Inflammatory macrophage (primary cell): Measurements from ENCODE around the gene TIMM21.

ENCODE experiments used
- DNase-seq, 2 donors: peaks; one replicate each; pipeline ENCODE4 v3.0.0-alpha.2; 2020 to 2022
- total RNA-seq, 18 experiments: gene quantifications; one replicate each; lab custom pipeline; 2026; ENCODE audit warnings: mixed read lengths in 6 of 18, inconsistent platforms in 2 of 18; lab: John Stamatoyannopoulos, UW

Gene TIMM21
- 2.9 to 31.1 (median 22.6) reads per million in 18 experiments for total RNA-seq

GRCh38 chr18:74147779-74148542, at the start of gene TIMM21, which contains the start of gene FBXO15:
Gene TIMM21, plus strand, starts transcription at chr18:74148523. Its CDS starts 286 bp downstream, at chr18:74148809.
Gene FBXO15, minus strand, starts transcription at chr18:74147834. Its CDS starts 49 bp downstream, at chr18:74147785.
- peak; percentile 97 to 98 for DNase-seq

GRCh38 chr18:74108460-74108859, 39.9 kb upstream of the TIMM21 start:
- DNase-seq: no peak

- no peak for DNase-seq
These were observed 38.2 kb upstream of the TIMM21 start for GRCh38 chr18:74110149-74110548.

- DNase-seq: no peak
These were observed 37.3 kb upstream of the TIMM21 start for GRCh38 chr18:74110976-74111375.

- no peak for DNase-seq
These were observed 34.6 kb upstream of the TIMM21 start for GRCh38 chr18:74113711-74114110.

- no peak for DNase-seq
These were observed 34.2 kb upstream of the TIMM21 start for GRCh38 chr18:74114116-74114515.

GRCh38 chr18:74115046-74115445, 33.3 kb upstream of the TIMM21 start:
- DNase-seq: no peak

GRCh38 chr18:74116633-74117554, 31.4 kb upstream of the TIMM21 start:
- peak; percentile 32 to 47 for DNase-seq

GRCh38 chr18:74123200-74123599, 25.1 kb upstream of the TIMM21 start:
- DNase-seq: no peak

- no peak for DNase-seq
These were observed 23.7 kb upstream of the TIMM21 start for GRCh38 chr18:74124642-74125041.

GRCh38 chr18:74126684-74127655, 21.4 kb upstream of the TIMM21 start:
- DNase-seq: no peak

GRCh38 chr18:74128159-74128558, 20.2 kb upstream of the TIMM21 start:
- DNase-seq: no peak

- no peak for DNase-seq
These were observed 17.2 kb upstream of the TIMM21 start for GRCh38 chr18:74131124-74131523.

GRCh38 chr18:74132201-74132600, 16.1 kb upstream of the TIMM21 start:
- DNase-seq: no peak

- no peak for DNase-seq
These were observed 10.3 kb upstream of the TIMM21 start for GRCh38 chr18:74137920-74138538.

GRCh38 chr18:74139411-74139810, 8.9 kb upstream of the TIMM21 start:
- DNase-seq: peak; percentile 61 to 82

GRCh38 chr18:74139888-74140287, 8.4 kb upstream of the TIMM21 start:
- DNase-seq: peak; percentile 77 to 85

- peak; percentile 40 to 57 for DNase-seq
These were observed 7.7 kb upstream of the TIMM21 start for GRCh38 chr18:74140582-74140981.

- DNase-seq: no peak
These were observed 6.7 kb upstream of the TIMM21 start for GRCh38 chr18:74141667-74142066.

GRCh38 chr18:74142252-74142651, 6.1 kb upstream of the TIMM21 start:
- DNase-seq: no peak

GRCh38 chr18:74146756-74147155, 1.6 kb upstream of the TIMM21 start:
- no peak for DNase-seq

GRCh38 chr18:74147491-74147778, 888 bp upstream of the TIMM21 start:
- DNase-seq: no peak
